ENCODE data around the gene KLF3.
A peak's percentile ranks its signal among the peaks of the same experiment; 100 is the strongest.

KLF3 gene

GRCh38 chr4:38717604-38718003, 53.6 kb downstream of the KLF3 start:
- peaks cover 3% of the 10 kb centered on the region for H3K9me3 ChIP-seq (ENCODE audit: control insufficient read depth, low read length)
- no peak overlapping the region for H3K9ac ChIP-seq (ENCODE audit: low read length)
- no peak overlapping the region for H2BK15ac ChIP-seq (ENCODE audit: low read depth, poor library complexity, severe bottlenecking)
- no peak overlapping the region for H3K4ac ChIP-seq (ENCODE audit: low read depth in 1 of 2, low read length in 2 of 2)
- H3K27ac ChIP-seq (ENCODE audit: low read length, poor library complexity, severe bottlenecking), result no peak overlapping the region
- DNase-seq, result no peak
- H3K14ac ChIP-seq (ENCODE audit: low read length in 2 of 2), result no peak overlapping the region
- no peak overlapping the region for H2BK12ac ChIP-seq (ENCODE audit: low read length in 2 of 2)
- WGBS, result 66% methylated on average over 5 of the region's 5 CpGs
- H3K4me3 ChIP-seq (ENCODE audit: insufficient read depth in 1 of 2, low read depth in 1 of 2, low read length in 2 of 2), result no peak overlapping the region
- H3K18ac ChIP-seq (ENCODE audit: low read depth in 1 of 2, low read length in 2 of 2), result no peak overlapping the region
- H4K8ac ChIP-seq (ENCODE audit: low read length), result no peak overlapping the region
- no peak overlapping the region for H2AK5ac ChIP-seq (ENCODE audit: low read length, severe bottlenecking)
- H3K36me3 ChIP-seq (ENCODE audit: control insufficient read depth in 1 of 2, insufficient read depth in 2 of 2, low read depth in 1 of 2, low read length in 2 of 2), result no peaks in the 10 kb centered on the region
- peak overlapping the region; percentile 37 for H2AFZ ChIP-seq (ENCODE audit: low read depth, low read length)
- H3K23ac ChIP-seq (ENCODE audit: low read length in 2 of 2), result peak overlapping the region in 1 of 2 experiments; percentile 40
- H3K4me2 ChIP-seq (ENCODE audit: low read length, poor library complexity, severe bottlenecking), result no peak overlapping the region
- no peaks in the 10 kb centered on the region for H3K79me1 ChIP-seq (replicated peaks; ENCODE audit: low read length, poor library complexity, severe bottlenecking)
- H3K27me3 ChIP-seq (ENCODE audit: control insufficient read depth in 1 of 2, insufficient read depth in 1 of 2, low read length in 2 of 2), result no peaks in the 10 kb centered on the region
- H4K91ac ChIP-seq (ENCODE audit: low read length), result no peak overlapping the region
- no peak overlapping the region for H2BK5ac ChIP-seq (ENCODE audit: low read depth, low read length, poor library complexity, severe bottlenecking)
- no peaks in the 10 kb centered on the region for H3K4me1 ChIP-seq (ENCODE audit: control insufficient read depth, insufficient read depth, low read depth, low read length)
- H2BK120ac ChIP-seq (ENCODE audit: low read depth, low read length), result no peak overlapping the region

- no peak for DNase-seq
- no peak overlapping the region for H3K4me3 ChIP-seq (ENCODE audit: insufficient read depth in 1 of 2, low read depth in 1 of 2, low read length in 2 of 2)
- H3K27ac ChIP-seq (ENCODE audit: low read length, poor library complexity, severe bottlenecking), result no peak overlapping the region
- H3K4me2 ChIP-seq (ENCODE audit: low read length, poor library complexity, severe bottlenecking), result no peak overlapping the region
- 64% methylated on average over 3 of the region's 4 CpGs for WGBS
- H2AK5ac ChIP-seq (ENCODE audit: low read length, severe bottlenecking), result no peak overlapping the region
- H3K27me3 ChIP-seq (ENCODE audit: control insufficient read depth in 1 of 2, insufficient read depth in 1 of 2, low read length in 2 of 2), result no peaks in the 10 kb centered on the region
- no peak overlapping the region for H3K4ac ChIP-seq (ENCODE audit: low read depth in 1 of 2, low read length in 2 of 2)
- peaks cover 6% of the 10 kb centered on the region for H3K4me1 ChIP-seq (ENCODE audit: control insufficient read depth, insufficient read depth, low read depth, low read length)
- no peak overlapping the region for H2BK15ac ChIP-seq (ENCODE audit: low read depth, poor library complexity, severe bottlenecking)
- H3K9me3 ChIP-seq (ENCODE audit: control insufficient read depth, low read length), result no peaks in the 10 kb centered on the region
- no peak overlapping the region for H3K18ac ChIP-seq (ENCODE audit: low read depth in 1 of 2, low read length in 2 of 2)
- H2BK120ac ChIP-seq (ENCODE audit: low read depth, low read length), result no peak overlapping the region
- H2BK5ac ChIP-seq (ENCODE audit: low read depth, low read length, poor library complexity, severe bottlenecking), result no peak overlapping the region
- H3K79me1 ChIP-seq (replicated peaks; ENCODE audit: low read length, poor library complexity, severe bottlenecking), result no peaks in the 10 kb centered on the region
- no peak overlapping the region for H4K8ac ChIP-seq (ENCODE audit: low read length)
- H3K36me3 ChIP-seq (ENCODE audit: control insufficient read depth in 1 of 2, insufficient read depth in 2 of 2, low read depth in 1 of 2, low read length in 2 of 2), result no peaks in the 10 kb centered on the region
- H3K14ac ChIP-seq (ENCODE audit: low read length in 2 of 2), result no peak overlapping the region
- H4K91ac ChIP-seq (ENCODE audit: low read length), result no peak overlapping the region
- peak overlapping the region; percentile 38 to 92 for H2BK12ac ChIP-seq (ENCODE audit: low read length in 2 of 2)
- peak overlapping the region in 1 of 2 experiments; percentile 59 for H3K23ac ChIP-seq (ENCODE audit: low read length in 2 of 2)
- H3K9ac ChIP-seq (ENCODE audit: low read length), result no peak overlapping the region
- H2AFZ ChIP-seq (ENCODE audit: low read depth, low read length), result no peak overlapping the region
Measured at GRCh38 chr4:38723114-38723513, 59.1 kb downstream of the KLF3 start.

- Histone ChIP-seq H2BK120ac (ENCODE audit: low read depth, low read length) (no peak overlapping the region), H3K27me3 (ENCODE audit: control insufficient read depth in 1 of 2, insufficient read depth in 1 of 2, low read length in 2 of 2) (no peaks in the 10 kb centered on the region), H3K4ac (ENCODE audit: low read depth in 1 of 2, low read length in 2 of 2) (no peak overlapping the region), H2AFZ (ENCODE audit: low read depth, low read length) (no peak overlapping the region), H3K23ac (ENCODE audit: low read length in 2 of 2) (peak overlapping the region in 1 of 2 experiments; percentile 24), H3K4me3 (ENCODE audit: insufficient read depth in 1 of 2, low read depth in 1 of 2, low read length in 2 of 2) (no peak overlapping the region), H2BK12ac (ENCODE audit: low read length in 2 of 2) (peak overlapping the region; percentile 57 to 87), H3K9me3 (ENCODE audit: control insufficient read depth, low read length) (no peaks in the 10 kb centered on the region), H3K79me1 (replicated peaks; ENCODE audit: low read length, poor library complexity, severe bottlenecking) (no peaks in the 10 kb centered on the region), H2AK5ac (ENCODE audit: low read length, severe bottlenecking) (peak overlapping the region; percentile 69), H3K9ac (ENCODE audit: low read length) (no peak overlapping the region), H2BK15ac (ENCODE audit: low read depth, poor library complexity, severe bottlenecking) (peak overlapping the region; percentile 98), H4K91ac (ENCODE audit: low read length) (peak overlapping the region; percentile 90), H3K36me3 (ENCODE audit: control insufficient read depth in 1 of 2, insufficient read depth in 2 of 2, low read depth in 1 of 2, low read length in 2 of 2) (no peaks in the 10 kb centered on the region), H3K18ac (ENCODE audit: low read depth in 1 of 2, low read length in 2 of 2) (peak overlapping the region in 1 of 2 experiments; percentile 28), H3K14ac (ENCODE audit: low read length in 2 of 2) (no peak overlapping the region), H2BK5ac (ENCODE audit: low read depth, low read length, poor library complexity, severe bottlenecking) (no peak overlapping the region), H4K8ac (ENCODE audit: low read length) (peak overlapping the region; percentile 35), H3K27ac (ENCODE audit: low read length, poor library complexity, severe bottlenecking) (no peak overlapping the region), H3K4me1 (ENCODE audit: control insufficient read depth, insufficient read depth, low read depth, low read length) (peaks cover 6% of the 10 kb centered on the region), H3K4me2 (ENCODE audit: low read length, poor library complexity, severe bottlenecking) (no peak overlapping the region)
- DNase-seq, result peak; percentile 29
- 35% methylated on average over 7 of the region's 7 CpGs for WGBS
Measured at GRCh38 chr4:38723726-38724474, 59.9 kb downstream of the KLF3 start.

GRCh38 chr4:38724475-38724808, 60.4 kb downstream of the KLF3 start:
- peak overlapping the region; percentile 90 for H4K91ac ChIP-seq (ENCODE audit: low read length)
- no peak for DNase-seq
- no peaks in the 10 kb centered on the region for H3K36me3 ChIP-seq (ENCODE audit: control insufficient read depth in 1 of 2, insufficient read depth in 2 of 2, low read depth in 1 of 2, low read length in 2 of 2)
- peak overlapping the region in 1 of 2 experiments; percentile 28 for H3K18ac ChIP-seq (ENCODE audit: low read depth in 1 of 2, low read length in 2 of 2)
- peaks cover 6% of the 10 kb centered on the region for H3K4me1 ChIP-seq (ENCODE audit: control insufficient read depth, insufficient read depth, low read depth, low read length)
- no peak overlapping the region for H3K4ac ChIP-seq (ENCODE audit: low read depth in 1 of 2, low read length in 2 of 2)
- 91% methylated on average over 3 of the region's 3 CpGs for WGBS
- no peak overlapping the region for H3K23ac ChIP-seq (ENCODE audit: low read length in 2 of 2)
- no peak overlapping the region for H2AFZ ChIP-seq (ENCODE audit: low read depth, low read length)
- no peaks in the 10 kb centered on the region for H3K79me1 ChIP-seq (replicated peaks; ENCODE audit: low read length, poor library complexity, severe bottlenecking)
- peak overlapping the region; percentile 57 to 87 for H2BK12ac ChIP-seq (ENCODE audit: low read length in 2 of 2)
- H3K27ac ChIP-seq (ENCODE audit: low read length, poor library complexity, severe bottlenecking), result no peak overlapping the region
- no peak overlapping the region for H2BK120ac ChIP-seq (ENCODE audit: low read depth, low read length)
- peak overlapping the region; percentile 69 for H2AK5ac ChIP-seq (ENCODE audit: low read length, severe bottlenecking)
- no peak overlapping the region for H3K4me3 ChIP-seq (ENCODE audit: insufficient read depth in 1 of 2, low read depth in 1 of 2, low read length in 2 of 2)
- H2BK15ac ChIP-seq (ENCODE audit: low read depth, poor library complexity, severe bottlenecking), result peak overlapping the region; percentile 98
- H3K9me3 ChIP-seq (ENCODE audit: control insufficient read depth, low read length), result no peaks in the 10 kb centered on the region
- no peak overlapping the region for H2BK5ac ChIP-seq (ENCODE audit: low read depth, low read length, poor library complexity, severe bottlenecking)
- no peak overlapping the region for H3K4me2 ChIP-seq (ENCODE audit: low read length, poor library complexity, severe bottlenecking)
- no peak overlapping the region for H3K14ac ChIP-seq (ENCODE audit: low read length in 2 of 2)
- H3K9ac ChIP-seq (ENCODE audit: low read length), result no peak overlapping the region
- no peaks in the 10 kb centered on the region for H3K27me3 ChIP-seq (ENCODE audit: control insufficient read depth in 1 of 2, insufficient read depth in 1 of 2, low read length in 2 of 2)
- peak overlapping the region; percentile 35 for H4K8ac ChIP-seq (ENCODE audit: low read length)

Data from mesenchymal stem cell (in vitro differentiated cells and primary cell).